Measurements from ENCODE around the gene SREBF1.

SREBF1 gene

DNA sequence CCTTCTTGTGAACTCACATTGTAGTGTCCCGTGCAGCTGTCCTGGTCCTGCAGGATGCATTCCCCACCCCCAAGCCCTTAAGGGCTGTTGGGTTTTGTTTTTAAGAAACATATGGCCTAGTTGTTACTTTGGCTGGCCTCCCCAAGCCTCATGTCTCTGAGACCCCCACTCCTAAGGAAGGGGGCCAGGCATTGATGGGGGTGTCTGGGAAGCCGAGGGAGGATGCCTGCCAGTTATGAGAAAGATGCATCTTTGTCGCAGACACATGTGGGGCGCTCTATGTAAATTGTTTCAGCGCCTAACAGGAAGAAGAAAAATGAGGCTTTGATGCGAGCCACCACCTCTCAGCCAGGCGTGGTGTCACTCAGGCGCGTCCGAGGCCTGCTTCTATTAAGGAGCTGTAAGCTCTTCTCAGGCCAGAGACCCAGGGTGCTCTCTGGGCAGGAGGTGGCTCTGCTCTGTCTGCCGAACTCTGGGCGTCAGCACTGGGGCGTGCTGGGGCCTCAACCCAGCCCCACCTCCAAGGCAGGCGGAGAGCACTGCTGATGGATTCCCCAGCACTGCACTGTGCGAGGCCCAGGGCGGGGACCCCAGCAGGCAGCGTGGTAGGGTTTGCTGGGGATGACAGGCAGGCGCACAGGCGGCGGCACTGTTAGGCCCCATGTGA, 70.6 kb downstream of the SREBF1 start:
- H3K27me3 ChIP-seq (replicated peaks; ENCODE audit: control insufficient read depth, insufficient read depth, low read length): no peaks in the 10 kb centered on the region
- no peak for DNase-seq (ENCODE audit: low read depth)
- peaks cover 6% of the 10 kb centered on the region for H3K36me3 ChIP-seq (ENCODE audit: control insufficient read depth, insufficient read depth, low read length, severe bottlenecking)
- H3K4me3 ChIP-seq (ENCODE audit: low read length): no peak overlapping the region
- no peaks in the 10 kb centered on the region for H3K4me1 ChIP-seq (ENCODE audit: control insufficient read depth, insufficient read depth, low read length)
- H3K9me3 ChIP-seq (ENCODE audit: control insufficient read depth, low read length): no peaks in the 10 kb centered on the region
- no peak overlapping the region for H3K9ac ChIP-seq (ENCODE audit: low read length)

DNA sequence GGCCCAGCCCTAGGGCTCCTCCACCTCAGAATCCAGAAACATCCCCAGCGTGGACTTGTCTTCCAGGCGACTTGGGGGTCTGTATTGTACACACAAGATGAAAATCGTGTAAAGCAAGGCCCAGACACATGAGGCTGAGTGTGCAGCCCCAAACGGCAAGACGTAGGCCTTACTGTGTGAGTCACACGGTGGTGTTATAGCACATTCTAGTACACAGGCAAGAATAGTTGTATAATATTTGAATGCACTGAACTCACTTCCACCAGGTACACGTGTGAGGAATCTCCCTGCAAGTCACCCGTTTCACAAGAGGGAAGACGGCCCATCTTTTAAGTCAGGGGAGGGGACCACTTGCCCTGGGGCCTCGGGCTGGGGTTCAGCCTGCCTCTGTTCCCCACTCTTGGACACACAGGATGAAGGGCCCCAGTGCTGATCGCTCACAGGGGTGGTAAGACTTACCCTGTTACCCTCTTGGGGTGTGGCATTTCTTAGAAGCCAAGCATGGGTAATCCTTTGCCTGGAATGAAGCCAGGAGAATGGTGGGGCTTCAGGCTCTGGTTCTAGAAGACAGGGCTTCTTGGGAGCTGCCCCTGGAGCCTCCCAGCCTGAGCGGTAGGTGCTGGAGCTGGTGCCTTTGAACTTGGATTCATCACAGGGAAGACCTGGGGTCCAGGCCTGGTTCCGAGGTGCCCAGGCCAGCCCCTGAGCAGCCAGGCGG, 71.3 kb downstream of the SREBF1 start:
- no peaks in the 10 kb centered on the region for H3K9me3 ChIP-seq (ENCODE audit: control insufficient read depth, low read length)
- H3K4me1 ChIP-seq (ENCODE audit: control insufficient read depth, insufficient read depth, low read length): no peaks in the 10 kb centered on the region
- no peak overlapping the region for H3K9ac ChIP-seq (ENCODE audit: low read length)
- peaks cover 6% of the 10 kb centered on the region for H3K36me3 ChIP-seq (ENCODE audit: control insufficient read depth, insufficient read depth, low read length, severe bottlenecking)
- no peak for DNase-seq (ENCODE audit: low read depth)
- H3K27me3 ChIP-seq (replicated peaks; ENCODE audit: control insufficient read depth, insufficient read depth, low read length): no peaks in the 10 kb centered on the region
- H3K4me3 ChIP-seq (ENCODE audit: low read length): no peak overlapping the region

DNA sequence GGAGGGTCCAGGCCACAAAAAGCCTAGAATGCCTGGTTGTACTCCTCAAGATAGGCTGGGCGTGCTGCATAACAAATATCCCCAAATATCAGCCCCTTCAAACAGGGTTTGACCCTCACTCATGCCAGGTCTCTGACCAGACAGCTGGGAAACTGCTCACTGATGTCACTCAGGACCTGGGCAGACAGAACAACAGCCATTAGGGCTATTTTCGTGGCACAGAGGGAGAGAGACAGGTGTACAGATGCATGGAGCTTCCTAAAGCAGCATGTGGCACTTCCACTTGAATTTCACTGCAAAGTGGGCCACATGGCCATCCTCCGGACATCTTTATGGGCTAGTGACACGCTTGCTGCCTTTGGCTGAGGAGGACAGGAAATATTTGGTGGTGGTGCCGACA, 73.1 kb downstream of the SREBF1 start:
- H3K9me3 ChIP-seq (ENCODE audit: control insufficient read depth, low read length): no peaks in the 10 kb centered on the region
- H3K9ac ChIP-seq (ENCODE audit: low read length): no peak overlapping the region
- no peaks in the 10 kb centered on the region for H3K4me1 ChIP-seq (ENCODE audit: control insufficient read depth, insufficient read depth, low read length)
- no peaks in the 10 kb centered on the region for H3K27me3 ChIP-seq (replicated peaks; ENCODE audit: control insufficient read depth, insufficient read depth, low read length)
- H3K4me3 ChIP-seq (ENCODE audit: low read length): no peak overlapping the region
- no peak for DNase-seq (ENCODE audit: low read depth)
- peaks cover 6% of the 10 kb centered on the region for H3K36me3 ChIP-seq (ENCODE audit: control insufficient read depth, insufficient read depth, low read length, severe bottlenecking)

DNA sequence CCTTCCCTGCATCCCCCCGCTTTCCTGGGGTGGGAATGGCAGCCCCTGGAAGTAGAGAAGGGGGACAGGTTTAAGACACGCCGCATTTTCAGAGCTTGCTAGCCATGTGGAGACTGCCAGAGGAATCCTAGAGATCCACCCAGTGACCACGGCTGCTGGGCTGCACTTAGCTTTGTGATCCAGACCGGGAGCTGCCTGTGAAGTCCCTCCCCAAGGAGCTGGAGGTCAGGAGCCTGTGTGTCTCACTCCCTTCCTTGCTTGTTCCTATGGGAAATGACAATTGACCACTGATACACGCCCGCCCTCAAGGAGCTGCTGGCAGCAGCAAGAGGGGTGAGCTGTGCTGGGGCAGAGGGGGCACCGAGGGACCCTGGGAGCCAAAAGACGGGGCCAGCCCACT, 73.7 kb downstream of the SREBF1 start:
- Histone ChIP-seq H3K4me3 (ENCODE audit: low read length) (no peak overlapping the region), H3K36me3 (ENCODE audit: control insufficient read depth, insufficient read depth, low read length, severe bottlenecking) (peaks cover 6% of the 10 kb centered on the region), H3K4me1 (ENCODE audit: control insufficient read depth, insufficient read depth, low read length) (no peaks in the 10 kb centered on the region), H3K27me3 (replicated peaks; ENCODE audit: control insufficient read depth, insufficient read depth, low read length) (no peaks in the 10 kb centered on the region), H3K9me3 (ENCODE audit: control insufficient read depth, low read length) (no peaks in the 10 kb centered on the region), H3K9ac (ENCODE audit: low read length) (no peak overlapping the region)
- no peak for DNase-seq (ENCODE audit: low read depth)

DNA sequence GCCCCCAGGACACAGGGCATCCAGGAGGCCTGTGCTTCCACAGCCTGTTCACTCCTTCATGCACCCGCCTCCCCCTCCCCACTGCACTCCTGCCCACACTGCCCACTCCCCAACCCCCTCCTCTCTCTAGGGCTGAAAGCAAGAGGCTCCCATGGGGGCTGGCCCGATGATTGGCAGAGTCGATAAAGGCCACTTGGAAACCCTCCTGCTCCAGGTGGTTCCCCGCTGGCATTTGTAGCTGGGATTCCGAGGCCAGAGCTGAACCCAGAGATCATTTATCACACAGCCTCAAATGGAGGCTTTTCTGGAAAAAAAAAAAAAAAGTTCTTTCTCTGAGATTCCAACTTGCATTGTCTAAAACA, 74.1 kb downstream of the SREBF1 start:
- no peak overlapping the region for H3K4me3 ChIP-seq (ENCODE audit: low read length)
- H3K4me1 ChIP-seq (ENCODE audit: control insufficient read depth, insufficient read depth, low read length): no peaks in the 10 kb centered on the region
- no peaks in the 10 kb centered on the region for H3K9me3 ChIP-seq (ENCODE audit: control insufficient read depth, low read length)
- no peak overlapping the region for H3K9ac ChIP-seq (ENCODE audit: low read length)
- no peaks in the 10 kb centered on the region for H3K27me3 ChIP-seq (replicated peaks; ENCODE audit: control insufficient read depth, insufficient read depth, low read length)
- DNase-seq (ENCODE audit: low read depth): no peak
- H3K36me3 ChIP-seq (ENCODE audit: control insufficient read depth, insufficient read depth, low read length, severe bottlenecking): peaks cover 6% of the 10 kb centered on the region

Data from adipocyte (in vitro differentiated cells).